Cortex of kidney (tissue), 1 donor: ENCODE measurements around the gene GALNT5.

Experiments used
- DNase-seq: peaks from one replicate; lab custom pipeline; 2025; lab: John Stamatoyannopoulos, UW

The GALNT5 gene

DNA sequence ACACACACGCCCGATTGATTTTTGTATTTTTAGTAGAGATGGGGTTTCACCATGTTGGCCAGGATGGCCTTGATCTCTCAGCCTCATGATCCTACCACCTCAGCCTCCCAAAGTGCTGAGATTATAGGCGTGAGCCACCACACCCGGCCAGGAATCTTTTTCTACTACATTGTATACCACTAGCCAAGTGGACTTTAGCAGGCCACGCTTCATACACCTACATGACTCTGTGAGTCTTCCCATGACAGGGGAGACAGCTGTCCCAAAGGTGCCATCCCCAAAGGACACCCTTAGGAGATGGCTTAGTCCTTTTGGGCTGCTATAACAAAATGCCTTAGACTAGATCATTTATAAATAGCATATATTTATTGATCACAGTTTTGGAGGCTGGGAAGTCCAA lies 35.3 kb downstream of the GALNT5 start:
- DNase-seq, result no peak

GRCh38 chr2:157296490-157296889 lies 39.0 kb downstream of the GALNT5 start:
- DNase-seq, result no peak

DNA sequence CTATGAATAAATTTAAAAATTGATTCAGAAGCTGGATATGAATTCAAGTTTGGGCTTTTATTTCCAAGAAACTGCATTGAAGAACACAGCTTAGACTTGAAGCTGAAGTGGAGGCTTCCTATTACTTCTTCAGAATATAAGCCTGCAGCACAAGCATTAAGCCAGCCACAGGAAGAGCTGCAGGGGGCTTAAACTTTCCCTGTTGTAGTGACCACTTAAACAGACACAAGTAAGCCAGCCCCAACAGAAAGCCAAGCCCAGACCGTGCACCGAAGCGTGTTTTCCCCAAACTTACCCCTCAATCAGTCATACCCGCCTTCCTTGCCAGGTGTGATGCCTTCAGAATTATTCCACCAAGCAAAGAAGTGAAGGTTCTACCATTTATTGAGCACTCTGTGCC lies 39.5 kb downstream of the GALNT5 start:
- DNase-seq, result no peak

DNA sequence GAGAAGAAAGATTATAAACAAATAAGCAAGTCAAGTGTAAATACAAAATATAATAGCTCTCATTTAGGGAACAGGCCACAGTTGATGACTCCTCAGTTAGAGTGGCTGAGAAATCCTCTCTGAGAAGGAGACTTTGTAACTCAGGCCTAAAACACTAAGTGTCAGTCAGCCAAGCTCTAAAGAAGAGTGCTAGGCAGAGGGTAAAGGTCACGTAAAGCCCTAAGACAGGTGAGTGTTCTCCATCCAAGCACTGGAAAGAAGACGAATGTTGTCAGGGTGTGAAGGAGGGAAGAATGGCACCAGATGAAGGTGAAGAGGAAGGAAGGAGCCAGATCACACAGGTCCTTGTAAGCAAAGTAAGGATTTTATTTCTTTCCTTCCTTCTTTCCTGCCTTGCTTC lies 43.8 kb downstream of the GALNT5 start:
- DNase-seq, result no peak

DNA sequence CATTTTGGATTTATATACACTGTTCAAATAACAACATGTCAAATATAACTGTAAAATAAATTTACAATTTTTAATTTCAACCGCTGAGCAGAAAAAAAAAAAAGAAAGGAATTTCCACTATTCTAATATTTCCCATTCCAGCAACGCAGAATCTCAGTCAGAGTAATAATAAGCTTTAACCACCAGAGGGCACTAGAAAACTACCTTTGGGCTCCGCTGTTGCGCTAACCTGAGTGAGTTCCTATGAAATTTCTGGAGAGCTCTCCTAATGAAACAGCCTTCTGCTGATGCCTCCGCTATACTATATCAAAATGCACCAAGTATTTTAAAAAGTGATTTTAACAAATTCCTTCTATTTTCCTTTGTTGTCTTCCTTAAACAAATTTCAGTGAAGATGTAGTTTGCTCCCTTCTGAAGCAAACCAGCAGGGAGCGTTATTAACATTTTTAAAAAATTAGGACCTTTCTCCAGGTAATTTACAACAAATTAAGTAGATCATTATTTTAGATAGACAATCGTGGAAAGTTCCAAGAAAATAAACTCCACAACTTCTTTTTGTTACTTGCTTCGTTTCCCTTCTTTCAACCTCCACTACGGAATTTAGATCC lies 45.1 kb downstream of the GALNT5 start:
- DNase-seq, result no peak

- no peak for DNase-seq
Measured at GRCh38 chr2:157303612-157304011, 46.1 kb downstream of the GALNT5 start.

GRCh38 chr2:157304811-157305722 lies 47.6 kb downstream of the GALNT5 start:
- no peak for DNase-seq

DNA sequence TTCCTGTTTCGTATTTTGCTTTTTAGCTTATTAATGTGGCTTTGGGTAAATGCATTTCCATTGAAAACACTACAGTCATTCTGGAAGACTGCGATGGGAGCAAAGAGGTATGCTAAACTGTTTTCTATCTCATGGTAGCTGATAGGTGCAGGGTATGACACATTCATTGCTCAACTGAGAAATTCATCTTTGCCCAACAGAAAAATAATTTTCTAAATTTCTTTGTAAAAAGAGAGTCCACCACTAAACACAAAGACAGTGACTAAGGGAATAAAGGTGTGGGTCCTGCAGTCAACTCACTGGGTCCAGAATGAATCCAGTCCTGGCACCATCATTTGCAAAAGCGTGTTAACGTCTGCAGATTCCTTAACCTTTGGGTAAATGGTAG lies 48.2 kb downstream of the GALNT5 start:
- DNase-seq, result no peak

DNA sequence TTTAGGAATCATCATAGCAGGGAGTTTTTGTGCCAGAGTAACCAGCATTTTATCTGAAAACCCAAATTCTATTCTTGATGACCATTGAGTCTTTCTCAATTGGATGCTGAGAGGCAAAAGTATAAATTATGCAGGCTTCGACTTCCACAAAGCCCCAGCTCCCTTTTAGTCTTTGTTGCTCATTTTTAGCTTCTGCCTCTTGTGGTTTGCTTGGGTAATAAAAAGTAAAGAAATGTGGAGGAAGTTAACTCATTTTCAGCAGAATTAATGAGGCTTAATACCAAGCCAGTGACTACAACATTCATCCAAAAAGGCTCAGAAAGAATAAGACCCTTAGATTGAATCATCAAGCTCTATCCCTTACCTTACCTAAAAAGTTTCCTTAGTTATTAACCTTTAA lies 49.5 kb downstream of the GALNT5 start:
- no peak for DNase-seq

DNA sequence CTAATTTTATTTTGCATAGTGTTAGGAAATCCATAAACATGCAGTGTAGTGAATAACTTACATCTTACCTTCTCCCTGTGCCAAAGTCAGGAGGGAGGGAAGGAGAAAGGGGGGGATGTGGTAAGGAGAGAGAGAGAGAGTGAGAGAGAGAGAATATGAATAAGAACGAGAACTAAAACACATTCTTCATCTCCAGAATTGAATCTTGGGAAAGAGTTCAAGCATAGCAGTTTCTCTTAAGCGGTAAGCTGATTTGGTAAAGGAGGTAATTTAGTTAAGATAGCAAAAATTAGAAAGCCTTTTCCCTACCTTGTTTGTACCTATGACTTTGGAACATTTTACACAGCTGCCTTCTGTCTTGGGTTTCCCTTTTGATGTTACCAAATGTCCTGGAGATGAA lies 52.4 kb downstream of the GALNT5 start:
- no peak for DNase-seq

DNA sequence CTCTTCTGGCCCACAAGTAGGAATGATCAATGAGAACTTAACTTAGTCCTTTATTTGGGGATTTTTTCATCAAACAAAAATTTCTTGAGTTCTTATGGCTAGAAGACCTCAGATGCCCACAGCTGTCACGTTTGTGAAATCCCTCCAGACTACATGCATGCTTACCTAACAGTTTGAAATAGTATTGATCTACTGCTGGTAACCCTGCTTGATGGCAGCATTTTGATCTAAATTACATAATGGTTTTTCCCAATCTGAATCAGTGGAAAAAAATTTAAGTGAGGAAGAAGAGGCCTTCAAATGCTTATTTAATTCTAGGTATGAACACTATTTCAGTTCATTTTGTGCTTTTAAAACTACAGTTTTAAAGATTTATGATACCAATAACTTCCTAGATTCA lies 54.2 kb downstream of the GALNT5 start:
- no peak for DNase-seq

GRCh38 chr2:157312866-157313486 lies 55.5 kb downstream of the GALNT5 start:
- DNase-seq, result no peak

DNA sequence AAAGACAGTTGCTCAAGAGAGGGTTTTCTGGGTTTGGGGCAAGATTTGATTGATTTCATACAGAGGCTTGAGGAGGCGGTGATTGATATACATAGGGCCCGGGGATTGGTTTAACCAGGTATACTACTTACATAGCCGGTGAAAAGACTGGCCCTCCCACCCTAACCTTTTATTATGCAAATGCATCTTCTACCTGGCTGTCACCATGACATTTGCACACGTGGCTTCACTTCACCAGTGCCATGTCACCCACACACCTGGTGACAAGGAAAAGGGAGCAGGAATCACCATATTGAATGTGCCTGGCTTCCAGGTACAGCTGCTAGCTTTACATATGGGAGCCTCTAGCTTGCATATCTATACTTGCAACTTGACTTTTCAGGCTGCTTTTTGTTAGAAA lies 58.4 kb downstream of the GALNT5 start:
- DNase-seq, result no peak

- no peak for DNase-seq
Measured at GRCh38 chr2:157318884-157319283, 61.4 kb downstream of the GALNT5 start.

DNA sequence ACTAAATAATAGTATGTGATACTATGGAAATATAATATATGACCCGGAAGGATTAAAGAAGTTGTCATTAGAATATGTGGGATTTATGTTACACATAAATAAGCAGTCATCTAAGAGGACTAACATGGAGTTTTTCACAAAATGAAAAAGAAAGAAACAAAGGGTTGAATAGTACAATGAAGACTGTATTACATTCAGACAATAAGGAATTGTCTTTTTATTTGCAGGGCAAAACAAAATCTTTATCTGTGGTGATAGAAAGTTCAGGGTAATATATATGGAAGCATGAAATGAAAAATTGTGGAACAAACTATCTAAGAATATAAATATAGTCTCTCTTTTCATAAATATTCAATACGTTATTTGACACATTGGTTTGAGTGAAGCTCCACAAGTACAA lies 62.3 kb downstream of the GALNT5 start:
- DNase-seq, result no peak

GRCh38 chr2:157320409-157320808 lies 62.9 kb downstream of the GALNT5 start:
- no peak for DNase-seq

DNA sequence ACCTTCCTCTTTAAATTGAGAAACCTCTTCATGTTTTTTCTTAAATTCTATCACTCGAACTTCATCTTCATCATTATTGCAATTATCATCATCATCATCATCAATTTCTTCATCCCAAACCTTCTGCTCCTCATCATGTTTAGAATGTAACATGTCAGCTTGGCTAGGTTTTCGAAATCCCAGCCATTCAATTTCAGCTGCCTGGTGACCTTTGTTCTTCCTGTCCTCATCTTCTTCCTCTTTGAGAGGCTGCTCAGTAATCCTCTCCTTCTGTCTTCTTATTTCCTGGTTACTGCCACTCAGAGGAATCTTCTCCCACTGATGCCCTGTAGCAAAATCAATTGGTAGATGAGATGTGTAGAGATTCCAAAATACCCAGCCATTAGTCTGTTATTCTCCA lies 64.0 kb downstream of the GALNT5 start:
- DNase-seq, result no peak

DNA sequence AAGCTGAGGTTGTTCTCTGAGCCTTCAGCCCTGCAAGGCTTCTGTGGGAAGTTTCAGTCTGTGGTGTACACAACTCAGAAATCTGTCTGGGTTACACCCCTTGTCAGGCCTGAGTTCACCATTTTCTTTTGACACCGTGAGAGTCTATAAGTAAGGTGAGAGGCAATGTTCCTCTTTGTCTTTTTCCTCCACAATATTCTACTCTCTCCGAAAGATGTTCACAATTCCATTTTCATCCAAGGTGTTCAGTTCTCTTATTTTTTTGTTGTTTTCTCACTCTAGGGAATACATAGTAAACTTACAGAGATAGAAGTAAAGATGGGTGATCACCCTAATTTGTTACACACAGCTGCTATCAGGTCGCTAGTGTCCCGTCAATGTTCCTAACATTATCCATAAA lies 64.9 kb downstream of the GALNT5 start:
- no peak for DNase-seq

DNA sequence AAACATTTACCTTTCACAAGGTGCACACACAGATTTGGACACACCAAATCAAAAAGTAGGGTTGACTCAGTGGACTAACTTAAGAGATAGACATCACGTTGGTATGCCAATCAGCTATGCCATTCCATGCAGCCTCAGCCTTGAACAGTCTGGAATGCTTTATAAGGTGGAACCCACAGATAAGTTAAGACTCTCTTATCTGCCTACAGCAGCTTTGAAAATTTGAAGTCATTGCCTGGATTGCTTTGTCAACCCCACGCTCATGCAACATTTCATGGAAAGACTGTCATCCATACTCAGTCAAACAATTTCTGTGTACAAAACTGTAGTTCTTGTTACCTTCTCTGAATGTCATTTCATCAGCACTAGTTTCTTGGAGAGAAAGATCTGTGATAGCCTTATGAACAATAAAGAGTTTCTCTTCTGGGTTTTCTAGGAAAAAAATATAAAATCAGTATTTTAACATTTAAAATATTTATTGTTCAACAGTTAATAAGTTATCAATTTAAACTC lies 66.9 kb downstream of the GALNT5 start:
- no peak for DNase-seq

- no peak for DNase-seq
Measured at GRCh38 chr2:157325786-157326185, 68.3 kb downstream of the GALNT5 start, which contains the start of gene ERMN. TSS of gene ERMN (minus strand) at chr2:157325824. CDS start at chr2:157325642, 182 bp downstream.

GRCh38 chr2:157326698-157327097 lies 69.2 kb downstream of the GALNT5 start:
- DNase-seq, result no peak

- no peak for DNase-seq
Measured at GRCh38 chr2:157327200-157327599, 69.7 kb downstream of the GALNT5 start.
